Spleen (tissue), 11 donors: ENCODE measurements around the gene JCHAIN. TPM values are rescaled to one million over a fixed set of nuclear protein-coding genes. Genes with fewer than 3 reads are reported as not detected.
"Not testable (repeated sequence)": the region's sequence is repeated elsewhere in the genome, so short reads cannot be mapped to it uniquely, and the experiment has no call there.

Experiments
- DNase-seq: peaks from one replicate; pipeline ENCODE4 v3.0.0-alpha.2; 2020
- H3K27ac ChIP-seq, 8 donors: fragments of 200-600 bp; sonication (generic) in 7 of 8; 1 replicate in 4 of 8; 2 replicates in 4 of 8; pipeline versions ENCODE4 v1.5.0 to v1.8.0; 2016 to 2021; ENCODE audit warnings: inconsistent platforms in 4 of 8, mild to moderate bottlenecking in 4 of 8, moderate library complexity in 1 of 8
- H3K27me3 ChIP-seq, 7 donors: fragments of 200-600 bp; sonication (generic) in 6 of 7; replicated peaks in 1 of 7; 1 replicate in 4 of 7; 2 replicates in 3 of 7; pipeline versions ENCODE4 v1.5.0 to v1.8.0; 2016 to 2021; ENCODE audit warnings: inconsistent platforms in 3 of 7, mild to moderate bottlenecking in 1 of 7
- H3K36me3 ChIP-seq, 6 donors: fragments of 200-600 bp; sonication (generic) in 5 of 6; 1 replicate in 4 of 6; 2 replicates in 2 of 6; pipeline versions ENCODE4 v1.5.0 to v1.8.0; 2016 to 2021; ENCODE audit warnings: inconsistent platforms in 2 of 6
- H3K4me1 ChIP-seq, 6 donors: fragments of 200-600 bp; sonication (generic) in 5 of 6; 1 replicate in 3 of 6; 2 replicates in 3 of 6; pipeline versions ENCODE4 v1.5.0 to v1.8.0; 2016 to 2021; ENCODE audit warnings: inconsistent platforms in 3 of 6
- H3K4me3 ChIP-seq, 8 donors: fragments of 200-600 bp; sonication (generic) in 7 of 8; 1 replicate in 4 of 8; 2 replicates in 4 of 8; pipeline versions ENCODE4 v1.5.0 to v1.8.0; 2016 to 2021; ENCODE audit warnings: inconsistent platforms in 4 of 8, mild to moderate bottlenecking in 4 of 8, moderate library complexity in 2 of 8
- H3K9me3 ChIP-seq, 8 donors: fragments of 200-600 bp; sonication (generic) in 7 of 8; 1 replicate in 4 of 8; 2 replicates in 4 of 8; pipeline versions ENCODE4 v1.5.0 to v1.8.0; 2016 to 2021; ENCODE audit warnings: inconsistent platforms in 4 of 8
- POLR2A ChIP-seq, 3 donors: fragments of 450-650 bp; IDR thresholded peaks; one replicate each; pipeline ENCODE4 v1.5.1; 2017; ENCODE audit warnings: antibody characterized with exemption in 3 of 3, mild to moderate bottlenecking in 1 of 3
- POLR2AphosphoS5 ChIP-seq, 3 donors: sonication (generic); formaldehyde crosslinking; IDR thresholded peaks; one replicate each; pipeline ENCODE4 v1.5.1; 2017; ENCODE audit warnings: antibody characterized with exemption in 3 of 3
- WGBS, 5 donors: extraction: QIAGEN DNeasy Blood & Tissue Kit in 3 of 5; methylation state at CpG; one replicate each; pipeline versions ENCODE4 v1.1.5 to v1.1.7; 2013 to 2018; 5-methylcytosine and 5-hydroxymethylcytosine counted together
- intact Hi-C: fragments of 100-400 bp; cut with DNase I; formaldehyde crosslinking; loops from one replicate; pipeline ENCODE4 v1.15.0; 2023; ENCODE audit warnings: low total_unique reads
- polyA plus RNA-seq, 3 donors: library from polyadenylated mRNA; stranded (reverse); fragments of 200-250 nt; gene quantifications; one replicate each; pipeline ENCODE4 v1.2.1, GENCODE V29; 2013
- total RNA-seq, 7 donors: library from RNA; depleted of rRNA in 3 of 7; stranded (reverse); fragments of >200 nt in 3 of 7; fragmentation: NEBNext Ultra II Directional in 4 of 7; extraction: Animal tissue kit (Norgen Biotek cat#: 25700) in 4 of 7; gene quantifications; one replicate each; pipeline versions ENCODE4 v1.1.0 to v1.2.1, GENCODE V29; 2016 to 2021
- TF ChIP-seq, protein P1 (sequence below), 11 experiments: fragments of 200-600 bp in 7 of 11; fragments of 450-650 bp in 4 of 11; sonication (generic) in 4 of 11; IDR thresholded peaks in 8 of 11; conservative IDR thresholded peaks in 3 of 11; 1 replicate in 7 of 11; 2 replicates in 4 of 11; pipeline versions ENCODE4 v1.4.0 to v1.8.0; 2016 to 2021; ENCODE audit warnings: antibody characterized with exemption in 11 of 11, inconsistent platforms in 4 of 11, mild to moderate bottlenecking in 1 of 11
- donor health status: healthy with polysubstance abuse.
- donor health status: DM: no; HTN: no; CAD: no; lungs with moderate emphysema.
- donor health status: DM: no; HTN: no; CAD: no.
- donor health status: Bipolar disorder and iron deficiency.
- donor health status: healthy.
- donor health status: DM: no; HTN: no; CAD: no.
- donor health status: DM: yes; HTN: yes; CAD: no.

JCHAIN gene
- total and polyA plus RNA-seq, 10 donors = 64.8 to 1,125 (median 383) TPM

DNA sequence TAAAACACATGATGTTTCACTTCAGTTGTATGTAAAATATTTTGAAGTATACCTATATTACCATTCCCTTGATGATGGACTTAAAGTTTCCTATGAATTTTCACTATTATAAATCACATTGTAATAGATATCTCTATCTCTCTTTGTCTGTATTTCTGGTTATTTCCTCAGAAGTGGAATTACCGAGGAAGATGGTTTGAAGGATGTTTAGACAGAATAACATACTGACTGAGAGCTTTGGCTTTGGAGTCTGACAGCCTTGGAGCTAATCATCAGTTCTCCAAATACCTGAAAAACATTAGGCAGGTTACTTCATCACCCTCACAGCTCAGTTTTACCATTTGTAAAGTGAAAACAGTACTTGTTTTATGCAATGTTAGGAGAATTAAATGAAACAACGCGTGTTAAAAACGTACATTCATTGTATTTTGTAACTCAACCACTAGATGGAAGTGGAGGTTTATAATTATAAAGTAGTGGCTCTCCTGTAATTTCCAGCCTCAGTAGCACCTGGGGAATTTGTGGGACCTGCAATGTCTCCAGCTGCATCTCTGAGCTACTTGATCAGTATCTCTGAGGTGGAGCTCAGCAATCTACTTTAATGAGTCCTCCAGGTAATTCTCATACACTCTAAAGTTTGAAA is 14.3 kb downstream of the JCHAIN start:
- Histone ChIP-seq H3K27me3 (no peaks in the 10 kb centered on the region), H3K4me3 (no peak overlapping the region), H3K36me3 (no peaks in the 10 kb centered on the region), H3K9me3 (no peaks in the 10 kb centered on the region), H3K4me1 (peaks cover 0 to 7% (median 0%) of the 10 kb centered on the region in 6 donors), H3K27ac (no peak overlapping the region)
- TF ChIP-seq, protein P1, sequence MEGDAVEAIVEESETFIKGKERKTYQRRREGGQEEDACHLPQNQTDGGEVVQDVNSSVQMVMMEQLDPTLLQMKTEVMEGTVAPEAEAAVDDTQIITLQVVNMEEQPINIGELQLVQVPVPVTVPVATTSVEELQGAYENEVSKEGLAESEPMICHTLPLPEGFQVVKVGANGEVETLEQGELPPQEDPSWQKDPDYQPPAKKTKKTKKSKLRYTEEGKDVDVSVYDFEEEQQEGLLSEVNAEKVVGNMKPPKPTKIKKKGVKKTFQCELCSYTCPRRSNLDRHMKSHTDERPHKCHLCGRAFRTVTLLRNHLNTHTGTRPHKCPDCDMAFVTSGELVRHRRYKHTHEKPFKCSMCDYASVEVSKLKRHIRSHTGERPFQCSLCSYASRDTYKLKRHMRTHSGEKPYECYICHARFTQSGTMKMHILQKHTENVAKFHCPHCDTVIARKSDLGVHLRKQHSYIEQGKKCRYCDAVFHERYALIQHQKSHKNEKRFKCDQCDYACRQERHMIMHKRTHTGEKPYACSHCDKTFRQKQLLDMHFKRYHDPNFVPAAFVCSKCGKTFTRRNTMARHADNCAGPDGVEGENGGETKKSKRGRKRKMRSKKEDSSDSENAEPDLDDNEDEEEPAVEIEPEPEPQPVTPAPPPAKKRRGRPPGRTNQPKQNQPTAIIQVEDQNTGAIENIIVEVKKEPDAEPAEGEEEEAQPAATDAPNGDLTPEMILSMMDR (IDR thresholded peaks at IDR 0.05 in 8 of 11, conservative IDR thresholded peaks at IDR 0.05 in 3 of 11) = peak; percentile 6 to 59 (median 47)
- TF ChIP-seq POLR2A (IDR thresholded peaks at IDR 0.05) = no peak
- intact Hi-C loops = no loop called here
- 12 to 20% (median 14%) methylated on average over 4 of the region's 4 CpGs for WGBS, 5 donors
- DNase-seq = no peak

DNA sequence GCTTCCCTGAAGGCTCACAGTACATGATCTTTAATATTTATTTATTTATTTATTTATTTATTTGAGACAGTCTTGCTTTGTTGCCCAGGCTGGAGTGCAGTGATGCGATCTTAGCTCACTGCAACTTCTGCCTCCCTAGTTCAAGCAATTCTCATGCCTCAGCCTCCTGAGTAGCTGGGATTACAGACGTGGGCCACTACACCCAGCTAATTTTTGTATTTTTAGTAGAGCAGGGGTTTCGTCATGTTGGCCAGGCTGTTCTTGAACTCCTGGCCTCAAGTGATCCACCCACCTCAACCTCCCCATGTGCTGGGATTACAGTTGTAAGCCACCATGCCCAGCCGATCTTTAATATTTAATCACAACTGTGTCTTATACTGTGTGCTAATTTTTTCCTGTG is 15.6 kb downstream of the JCHAIN start:
- H3K4me1 ChIP-seq, intact Hi-C loops, H3K27ac ChIP-seq, H3K9me3 ChIP-seq, DNase-seq, H3K36me3 ChIP-seq, H3K27me3 ChIP-seq, H3K4me3 ChIP-seq: not testable (repeated sequence)
- 78 to 92% (median 83%) methylated on average over 4 of the region's 4 CpGs for WGBS, 5 donors

DNA sequence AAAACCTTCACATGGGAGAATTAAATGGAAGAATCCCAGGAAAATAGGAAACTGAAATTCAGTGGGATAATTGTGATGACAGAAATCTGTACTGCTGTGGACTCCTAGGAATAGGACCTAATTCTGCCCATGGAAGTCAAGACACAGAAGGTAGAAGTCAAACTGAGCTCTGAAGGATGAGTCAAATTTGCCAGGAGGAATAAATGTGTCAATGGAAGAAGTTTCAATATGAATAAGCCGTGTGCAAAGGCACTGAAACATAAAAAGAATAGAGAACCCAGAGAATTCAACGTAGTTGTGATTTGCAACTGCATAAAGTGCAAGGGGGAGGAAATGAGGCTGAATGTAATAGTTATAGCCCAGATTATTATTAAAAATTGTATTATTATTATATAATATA is 26.1 kb downstream of the JCHAIN start:
- no peak overlapping the region for H3K27ac ChIP-seq
- no peaks in the 10 kb centered on the region for H3K9me3 ChIP-seq
- intact Hi-C loops = no loop called here
- no peaks in the 10 kb centered on the region for H3K36me3 ChIP-seq
- 65 to 76% (median 74%) methylated on average over 2 of the region's 2 CpGs for WGBS, 5 donors
- no peak overlapping the region for H3K4me3 ChIP-seq
- H3K4me1 ChIP-seq = no peaks in the 10 kb centered on the region
- no peaks in the 10 kb centered on the region for H3K27me3 ChIP-seq
- DNase-seq = no peak
- no peak for TF ChIP-seq POLR2AphosphoS5 (IDR thresholded peaks at IDR 0.05)
- TF ChIP-seq, protein P1 (IDR thresholded peaks at IDR 0.05 in 8 of 11, conservative IDR thresholded peaks at IDR 0.05 in 3 of 11) = no peak

DNA sequence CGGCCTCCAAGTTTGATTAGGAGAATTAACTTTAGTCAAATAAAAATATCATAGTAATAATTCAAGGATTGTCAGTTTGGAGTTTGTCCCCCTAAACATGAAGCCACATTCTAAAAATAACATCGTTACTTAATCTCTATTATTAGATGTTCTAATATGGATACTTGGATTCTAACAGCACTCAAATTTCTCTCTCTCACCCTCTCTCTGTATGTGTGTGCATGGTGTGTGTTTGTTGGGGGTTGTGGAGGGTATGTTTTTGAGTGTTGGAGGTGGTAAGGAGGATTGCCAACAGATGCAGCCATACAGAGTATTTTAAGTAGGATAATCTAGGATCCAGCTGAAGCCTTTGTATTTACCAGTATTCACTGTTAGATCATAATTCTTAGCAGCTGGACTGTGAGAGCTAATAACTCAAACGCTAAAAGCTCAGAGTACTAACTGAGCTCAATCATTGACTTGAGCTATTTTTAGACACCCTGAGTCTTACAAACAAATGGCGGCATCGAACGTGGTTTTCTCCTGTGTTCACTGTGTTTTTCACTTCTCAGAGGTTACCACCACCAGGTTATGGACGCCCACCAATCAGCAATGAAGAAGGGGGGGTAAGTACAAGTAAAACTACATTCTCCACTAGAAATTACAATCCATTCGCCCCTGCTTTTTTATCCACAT is 28.9 kb downstream of the JCHAIN start:
- no peaks in the 10 kb centered on the region for H3K4me1 ChIP-seq
- no peaks in the 10 kb centered on the region for H3K27me3 ChIP-seq
- H3K36me3 ChIP-seq = no peaks in the 10 kb centered on the region
- TF ChIP-seq POLR2AphosphoS5 (IDR thresholded peaks at IDR 0.05) = no peak
- no peak for TF ChIP-seq POLR2A (IDR thresholded peaks at IDR 0.05)
- TF ChIP-seq, protein P1 (IDR thresholded peaks at IDR 0.05 in 8 of 11, conservative IDR thresholded peaks at IDR 0.05 in 3 of 11) = no peak
- intact Hi-C loops = no loop called here
- H3K27ac ChIP-seq = peak overlapping the region in 3 of 8 donors; percentile 9 to 47 (median 27)
- WGBS, 5 donors = 50 to 54% (median 51%) methylated on average over 8 of the region's 8 CpGs
- H3K9me3 ChIP-seq = no peaks in the 10 kb centered on the region
- no peak for DNase-seq
- H3K4me3 ChIP-seq = no peak overlapping the region
